HG02970 (cell line): ENCODE data around the gene KDM2A.
"Not testable (repeated sequence)": the region's sequence is repeated elsewhere in the genome, so short reads cannot be mapped to it uniquely, and the experiment has no call there.

ENCODE experiments used
- ATAC-seq: cut with Tn5 transposase; IDR thresholded peaks from one replicate; pipeline ENCODE4 v1.9.1; 2021; ENCODE audit warnings: mild to moderate bottlenecking, moderate library complexity, moderate number of reproducible peaks; ENCODE audit not compliant: unreplicated experiment, low FRiP score

The KDM2A gene

DNA sequence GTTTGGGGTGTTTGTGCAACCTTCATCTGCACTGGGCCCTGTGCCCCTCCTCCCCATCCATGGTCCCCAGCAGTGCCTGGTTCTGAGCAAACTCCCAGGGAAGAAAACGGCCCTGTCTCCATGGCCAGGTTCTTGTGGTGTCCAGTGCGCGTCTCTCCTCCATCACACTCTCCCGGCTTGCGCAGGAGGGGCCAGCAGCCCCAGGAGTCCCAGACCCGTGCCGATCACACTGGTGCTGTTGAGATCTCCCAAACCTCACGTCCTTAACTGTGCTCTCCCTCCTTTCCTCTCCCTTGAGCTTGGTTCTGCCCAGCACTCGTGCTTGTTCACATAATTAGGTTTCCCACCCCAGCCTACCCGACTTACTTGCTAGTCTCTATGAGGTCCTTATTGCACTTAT is 136.3 kb downstream of the KDM2A start:
- ATAC-seq = no peak

- ATAC-seq = no peak
Measured at GRCh38 chr11:67255864-67256263, 136.8 kb downstream of the KDM2A start.

DNA sequence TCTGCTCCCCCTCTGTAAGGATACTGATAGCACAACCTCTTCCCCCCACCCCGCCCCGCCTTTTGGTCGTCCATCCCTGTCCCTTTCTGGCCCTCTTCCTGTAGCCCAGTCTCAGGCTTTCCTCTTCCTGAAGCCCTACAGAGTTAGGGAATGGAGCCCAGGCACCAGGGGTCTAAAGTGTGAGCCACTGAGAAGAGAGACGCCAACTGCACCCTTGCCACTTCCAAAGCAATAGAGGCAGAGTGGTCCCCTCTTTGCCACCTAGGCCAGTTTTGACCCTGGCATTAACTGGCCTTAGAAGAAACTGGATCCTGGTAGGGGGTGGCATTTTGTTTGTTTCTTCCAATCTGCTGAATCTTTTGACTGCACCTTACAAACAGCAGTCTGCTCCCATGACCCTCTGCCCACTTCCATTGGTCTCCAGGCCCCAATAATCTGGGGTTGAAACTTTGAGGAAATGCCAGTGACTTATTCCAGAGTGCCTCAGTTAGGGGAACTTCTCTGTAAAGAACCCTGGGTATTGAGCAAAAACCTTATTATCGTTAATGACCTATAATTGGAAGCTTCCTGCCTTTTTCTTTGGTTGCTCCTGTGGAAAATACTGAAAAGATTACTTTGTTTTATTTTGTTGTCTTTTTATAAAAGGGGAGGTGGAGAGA is 137.5 kb downstream of the KDM2A start:
- no peak for ATAC-seq

DNA sequence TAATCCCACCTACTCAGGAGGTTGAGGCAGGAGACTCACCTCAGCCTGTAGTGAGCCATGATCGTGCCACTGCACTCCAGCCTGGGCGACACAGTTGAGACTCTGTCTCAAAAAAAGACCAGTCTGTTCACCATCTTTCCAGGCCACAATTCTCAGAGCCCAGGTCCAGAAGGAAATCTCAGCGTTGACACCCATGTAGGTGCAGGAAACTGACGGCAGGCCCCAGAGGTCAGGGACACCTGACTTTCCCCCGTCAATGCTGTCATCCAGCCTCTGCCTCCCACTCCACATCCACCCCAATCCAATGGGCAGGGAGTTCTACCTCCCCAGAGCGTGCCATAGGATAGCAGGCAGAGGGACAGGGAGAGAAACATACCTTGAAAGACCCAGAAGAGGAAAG is 141.3 kb downstream of the KDM2A start:
- no peak for ATAC-seq

DNA sequence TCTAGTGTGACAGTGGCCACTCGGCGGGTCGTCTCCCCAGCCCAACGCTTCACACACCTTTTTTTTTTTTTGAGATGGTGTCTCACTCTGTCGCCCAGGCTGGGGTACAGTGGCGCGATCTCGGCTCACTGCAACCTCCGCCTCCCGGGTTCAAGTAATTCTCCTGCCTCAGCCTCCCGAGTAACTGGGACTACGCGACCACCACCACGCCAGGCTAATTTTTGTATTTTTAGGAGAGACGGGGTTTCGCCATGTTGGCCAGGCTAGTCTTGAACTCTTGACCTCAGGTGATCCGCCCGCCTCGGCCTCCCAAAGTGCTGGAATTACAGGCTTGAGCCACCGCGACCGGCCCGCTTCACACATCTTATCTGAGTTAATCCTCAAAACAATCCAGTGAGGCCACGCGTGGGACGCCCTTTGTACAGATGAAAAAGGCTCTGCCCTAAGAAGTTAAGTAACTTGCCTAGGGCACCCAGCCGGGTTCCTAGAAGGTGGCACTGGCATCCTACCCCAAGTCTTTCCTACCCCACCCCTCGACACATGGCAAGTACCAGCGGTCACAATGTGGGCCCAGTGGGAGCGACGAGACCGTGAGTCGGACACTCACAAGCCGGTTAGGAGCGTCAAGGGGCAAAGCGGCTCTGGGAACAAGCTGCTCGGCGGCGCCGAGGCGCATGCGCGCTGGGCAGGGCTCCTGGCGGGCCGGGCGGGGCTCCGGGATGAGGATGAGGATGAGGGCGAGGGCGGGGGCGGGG is 142.0 kb downstream of the KDM2A start:
- ATAC-seq = not testable (repeated sequence)

- ATAC-seq = no peak
Measured at GRCh38 chr11:67261640-67261945, 142.5 kb downstream of the KDM2A start.

DNA sequence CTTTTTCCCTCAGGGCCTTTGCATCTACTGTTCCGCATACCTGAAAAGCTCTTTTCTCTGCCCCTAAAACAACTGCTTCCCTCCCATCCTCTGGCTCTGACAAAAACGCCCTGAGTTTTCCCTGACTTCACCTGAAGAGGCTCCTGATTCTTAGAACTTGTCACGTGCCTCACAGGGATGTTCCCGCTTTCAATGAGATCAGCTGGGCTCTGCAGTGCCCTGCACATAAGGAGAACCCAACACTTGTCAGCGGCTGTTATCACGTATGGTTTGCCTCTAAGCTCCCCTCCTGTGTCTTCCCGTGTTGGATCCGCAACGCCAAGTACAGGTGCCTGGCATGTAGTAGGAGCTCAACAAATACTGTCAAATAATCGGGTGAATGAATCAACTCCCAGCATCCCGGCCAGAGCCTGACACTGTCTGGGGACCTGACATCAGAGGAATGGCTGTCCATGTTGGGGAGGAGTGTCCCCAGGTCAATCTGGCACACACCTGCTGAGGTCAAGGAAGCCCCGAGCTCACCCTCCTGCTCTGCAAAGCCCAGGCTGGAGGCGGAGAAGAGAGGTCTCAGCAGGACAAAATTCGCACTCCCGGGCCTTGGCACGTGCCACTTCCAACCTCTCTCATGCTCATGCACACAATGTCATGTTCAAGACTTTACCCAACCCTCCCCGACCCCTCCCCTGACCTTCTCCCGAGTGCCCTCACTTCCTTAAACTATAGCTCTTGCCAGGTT is 143.1 kb downstream of the KDM2A start:
- ATAC-seq = no peak

- ATAC-seq = no peak
Measured at GRCh38 chr11:67262731-67263675, 143.9 kb downstream of the KDM2A start.

GRCh38 chr11:67264260-67264659 is 145.2 kb downstream of the KDM2A start:
- ATAC-seq = no peak

DNA sequence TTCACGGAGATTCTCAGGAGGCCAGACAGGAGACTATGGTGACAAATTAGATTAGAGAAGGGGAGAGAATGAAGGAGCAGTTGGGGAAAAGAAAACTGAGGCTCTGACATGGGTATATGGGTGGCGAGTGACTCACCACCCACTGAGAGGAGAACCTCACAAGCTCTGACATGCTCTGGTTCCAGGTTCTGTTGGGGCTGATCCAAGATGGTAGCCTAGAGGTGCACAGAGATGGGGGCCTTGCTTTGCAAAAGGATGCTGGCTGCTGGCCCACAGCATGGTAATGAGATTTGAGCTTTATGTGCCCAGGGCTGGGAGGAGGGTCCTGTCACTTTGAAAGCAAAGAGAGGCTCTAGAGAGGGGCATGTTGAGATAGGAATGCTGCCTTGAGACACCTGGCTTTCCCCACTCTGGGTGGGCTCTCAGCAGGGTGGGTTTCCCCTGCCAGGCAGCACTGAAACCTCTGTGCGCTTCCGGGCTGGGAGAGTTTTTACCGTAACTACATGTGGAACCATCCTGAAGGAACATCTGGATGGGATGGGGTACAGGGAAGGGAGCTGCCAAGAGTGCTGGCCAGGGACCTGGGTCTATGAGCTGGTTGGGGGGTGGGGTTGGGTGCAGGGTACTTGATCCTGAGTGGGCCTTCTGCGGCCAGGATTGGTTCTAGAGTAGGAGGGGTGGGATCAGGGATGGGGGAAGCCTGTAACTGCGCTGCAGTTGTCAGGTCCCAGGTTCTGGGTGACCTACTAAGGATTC is 146.0 kb downstream of the KDM2A start:
- no peak for ATAC-seq

- peak; percentile 51 for ATAC-seq
Measured at GRCh38 chr11:67265633-67266448, 146.8 kb downstream of the KDM2A start.

GRCh38 chr11:67266449-67267187 is 147.6 kb downstream of the KDM2A start, which contains the start of gene GRK2:
Gene GRK2 (plus strand): TSS chr11:67266473. CDS start chr11:67266700, 227 bp downstream.
- no peak for ATAC-seq

DNA sequence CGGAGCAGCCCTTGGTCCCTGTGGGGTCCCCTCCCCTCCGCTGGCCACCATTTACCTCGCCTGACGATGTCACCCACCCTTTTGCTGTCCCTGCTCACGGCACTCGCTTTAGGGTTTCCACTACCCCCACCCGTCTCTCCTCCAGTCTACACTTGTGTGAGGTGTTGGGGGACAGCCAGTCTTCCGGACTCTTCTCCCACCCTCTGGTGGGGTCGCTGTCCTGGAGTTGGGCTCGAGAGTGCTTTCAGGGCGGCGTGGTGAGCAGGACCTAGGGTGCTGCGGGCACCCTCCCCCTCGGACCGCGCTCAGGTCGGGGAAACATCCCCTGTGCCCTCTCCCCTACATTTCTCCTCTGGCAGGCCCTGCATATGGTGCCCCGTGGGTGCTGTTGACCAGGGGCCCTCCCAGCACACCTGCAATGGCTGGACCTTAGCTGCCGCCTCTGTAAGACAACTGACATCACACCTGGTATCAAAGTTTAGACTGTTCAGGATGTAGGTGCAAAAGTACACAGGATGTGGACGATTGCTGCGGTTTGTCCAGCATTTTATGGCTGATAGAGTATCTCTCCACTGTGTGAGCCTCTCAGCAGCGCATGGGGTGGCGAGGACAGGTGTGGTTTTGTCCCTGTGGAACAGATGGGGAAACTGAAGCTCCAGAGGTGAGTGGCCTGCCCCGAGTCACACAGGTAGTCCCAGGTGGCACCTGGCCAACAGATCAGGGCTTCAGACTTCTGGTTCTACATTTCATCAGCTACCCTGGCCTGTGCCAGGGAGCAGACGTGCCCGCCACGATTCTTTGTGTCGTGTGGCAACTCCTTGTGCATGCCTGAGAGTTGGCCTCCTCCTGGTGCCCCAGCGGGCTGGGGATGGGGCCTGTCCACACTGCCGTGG is 148.4 kb downstream of the KDM2A start:
- ATAC-seq = no peak

DNA sequence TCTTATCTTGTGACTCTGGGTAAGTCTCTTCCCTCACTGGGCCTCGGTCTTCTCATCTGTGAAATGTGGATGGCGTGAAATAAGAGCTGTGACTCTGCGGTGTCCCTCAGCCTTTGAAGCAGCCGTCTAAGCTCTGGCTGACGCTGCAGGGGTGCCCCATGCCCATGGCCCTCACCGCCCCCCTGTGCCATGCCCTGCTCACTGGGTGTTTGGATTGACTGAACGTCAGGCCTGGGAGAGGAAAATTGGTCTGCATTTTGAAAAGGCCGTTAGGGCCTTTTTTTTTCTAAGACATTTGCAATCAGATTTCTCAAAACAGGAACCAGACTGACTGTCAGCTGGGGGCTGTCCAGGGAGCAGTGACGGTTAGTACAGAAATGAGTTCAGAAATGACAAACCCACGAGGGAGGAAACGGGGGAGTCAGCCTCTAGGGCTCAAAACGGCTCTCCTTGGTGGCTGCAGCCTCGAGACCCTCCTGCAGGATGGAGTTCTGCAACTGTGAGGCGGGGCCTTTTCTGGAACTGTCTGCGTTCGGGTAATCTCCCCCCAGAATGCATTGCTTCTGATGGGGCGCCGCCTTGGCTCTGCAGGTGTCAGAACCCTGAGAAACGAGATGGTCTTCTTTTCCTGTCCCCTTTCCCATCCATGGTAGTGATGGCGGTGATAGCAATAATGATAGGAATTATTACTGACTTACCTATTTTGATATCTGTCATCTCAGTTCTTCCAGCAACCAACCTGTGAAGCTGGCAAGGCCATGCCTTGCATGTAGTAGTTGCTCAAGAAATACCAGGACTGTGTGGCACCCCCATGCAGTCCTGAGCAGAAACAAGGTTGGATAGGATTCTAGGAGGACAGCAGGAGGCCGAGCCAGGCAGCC is 149.3 kb downstream of the KDM2A start:
- ATAC-seq = no peak

GRCh38 chr11:67268962-67269268 is 149.9 kb downstream of the KDM2A start:
- no peak for ATAC-seq
